ENCODE data around the gene ATP6V1G2. TPM values are rescaled to one million over a fixed set of nuclear protein-coding genes. Genes with fewer than 3 reads are reported as not detected.

Gene ATP6V1G2
- total and polyA plus RNA-seq, 4 donors = 0.28 to 1.5 (median 0.52) TPM

DNA sequence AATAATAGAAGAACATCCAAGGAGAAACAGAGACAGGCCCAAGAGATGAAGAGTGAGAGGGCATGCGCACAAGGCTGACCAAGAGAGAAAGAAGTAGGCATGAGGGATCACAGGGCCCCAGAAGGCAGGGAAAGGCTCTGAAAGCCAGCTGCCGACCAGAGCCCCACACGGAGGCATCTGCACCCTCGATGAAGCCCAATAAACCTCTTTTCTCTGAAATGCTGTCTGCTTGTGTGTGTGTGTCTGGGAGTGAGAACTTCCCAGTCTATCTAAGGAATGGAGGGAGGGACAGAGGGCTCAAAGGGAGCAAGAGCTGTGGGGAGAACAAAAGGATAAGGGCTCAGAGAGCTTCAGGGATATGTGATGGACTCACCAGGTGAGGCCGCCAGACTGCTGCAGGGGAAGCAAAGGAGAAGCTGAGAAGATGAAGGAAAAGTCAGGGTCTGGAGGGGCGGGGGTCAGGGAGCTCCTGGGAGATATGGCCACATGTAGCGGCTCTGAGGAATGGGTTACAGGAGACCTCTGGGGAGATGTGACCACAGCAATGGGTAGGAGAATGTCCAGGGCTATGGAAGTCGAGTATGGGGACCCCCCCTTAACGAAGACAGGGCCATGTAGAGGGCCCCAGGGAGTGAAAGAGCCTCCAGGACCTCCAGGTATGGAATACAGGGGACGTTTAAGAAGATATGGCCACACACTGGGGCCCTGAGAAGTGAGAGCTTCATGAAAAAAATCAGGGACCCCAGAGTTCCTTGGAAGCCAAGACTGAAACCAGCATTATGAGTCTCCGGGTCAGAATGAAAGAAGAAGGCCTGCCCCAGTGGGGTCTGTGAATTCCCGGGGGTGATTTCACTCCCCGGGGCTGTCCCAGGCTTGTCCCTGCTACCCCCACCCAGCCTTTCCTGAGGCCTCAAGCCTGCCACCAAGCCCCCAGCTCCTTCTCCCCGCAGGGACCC, 28.0 kb upstream of the ATP6V1G2 start:
- Histone ChIP-seq H3K4me1 (ENCODE audit: control insufficient read depth in 5 of 5, insufficient read depth in 5 of 5, low read length in 5 of 5) (no peaks in the 10 kb centered on the region), H3K9ac (ENCODE audit: insufficient read depth in 1 of 2, low read length in 2 of 2) (no peak overlapping the region), H3K36me3 (ENCODE audit: control insufficient read depth in 4 of 4, insufficient read depth in 4 of 4, low read length in 4 of 4) (no peaks in the 10 kb centered on the region), H3K9me3 (ENCODE audit: control insufficient read depth in 4 of 4, insufficient read depth in 3 of 4, low read length in 3 of 4) (no peaks in the 10 kb centered on the region), H3K27ac (ENCODE audit: low read depth in 1 of 2, low read length in 1 of 2) (no peak overlapping the region), H3K4me3 (no peak overlapping the region), H3K27me3 (ENCODE audit: control insufficient read depth in 3 of 3, insufficient read depth in 3 of 3, low read length in 2 of 3) (peaks cover 0 to 4% (median 0%) of the 10 kb centered on the region in 3 donors)
- ATAC-seq (ENCODE audit: insufficient read depth, low FRiP score) = no peak
- TF ChIP-seq, protein P1, sequence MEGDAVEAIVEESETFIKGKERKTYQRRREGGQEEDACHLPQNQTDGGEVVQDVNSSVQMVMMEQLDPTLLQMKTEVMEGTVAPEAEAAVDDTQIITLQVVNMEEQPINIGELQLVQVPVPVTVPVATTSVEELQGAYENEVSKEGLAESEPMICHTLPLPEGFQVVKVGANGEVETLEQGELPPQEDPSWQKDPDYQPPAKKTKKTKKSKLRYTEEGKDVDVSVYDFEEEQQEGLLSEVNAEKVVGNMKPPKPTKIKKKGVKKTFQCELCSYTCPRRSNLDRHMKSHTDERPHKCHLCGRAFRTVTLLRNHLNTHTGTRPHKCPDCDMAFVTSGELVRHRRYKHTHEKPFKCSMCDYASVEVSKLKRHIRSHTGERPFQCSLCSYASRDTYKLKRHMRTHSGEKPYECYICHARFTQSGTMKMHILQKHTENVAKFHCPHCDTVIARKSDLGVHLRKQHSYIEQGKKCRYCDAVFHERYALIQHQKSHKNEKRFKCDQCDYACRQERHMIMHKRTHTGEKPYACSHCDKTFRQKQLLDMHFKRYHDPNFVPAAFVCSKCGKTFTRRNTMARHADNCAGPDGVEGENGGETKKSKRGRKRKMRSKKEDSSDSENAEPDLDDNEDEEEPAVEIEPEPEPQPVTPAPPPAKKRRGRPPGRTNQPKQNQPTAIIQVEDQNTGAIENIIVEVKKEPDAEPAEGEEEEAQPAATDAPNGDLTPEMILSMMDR (IDR thresholded peaks at IDR 0.05; ENCODE audit: control extremely low read depth, extremely low read depth) = no peak
- 84 to 89% methylated on average over 14 of the region's 14 CpGs for WGBS, 2 donors
- no peak for DNase-seq

DNA sequence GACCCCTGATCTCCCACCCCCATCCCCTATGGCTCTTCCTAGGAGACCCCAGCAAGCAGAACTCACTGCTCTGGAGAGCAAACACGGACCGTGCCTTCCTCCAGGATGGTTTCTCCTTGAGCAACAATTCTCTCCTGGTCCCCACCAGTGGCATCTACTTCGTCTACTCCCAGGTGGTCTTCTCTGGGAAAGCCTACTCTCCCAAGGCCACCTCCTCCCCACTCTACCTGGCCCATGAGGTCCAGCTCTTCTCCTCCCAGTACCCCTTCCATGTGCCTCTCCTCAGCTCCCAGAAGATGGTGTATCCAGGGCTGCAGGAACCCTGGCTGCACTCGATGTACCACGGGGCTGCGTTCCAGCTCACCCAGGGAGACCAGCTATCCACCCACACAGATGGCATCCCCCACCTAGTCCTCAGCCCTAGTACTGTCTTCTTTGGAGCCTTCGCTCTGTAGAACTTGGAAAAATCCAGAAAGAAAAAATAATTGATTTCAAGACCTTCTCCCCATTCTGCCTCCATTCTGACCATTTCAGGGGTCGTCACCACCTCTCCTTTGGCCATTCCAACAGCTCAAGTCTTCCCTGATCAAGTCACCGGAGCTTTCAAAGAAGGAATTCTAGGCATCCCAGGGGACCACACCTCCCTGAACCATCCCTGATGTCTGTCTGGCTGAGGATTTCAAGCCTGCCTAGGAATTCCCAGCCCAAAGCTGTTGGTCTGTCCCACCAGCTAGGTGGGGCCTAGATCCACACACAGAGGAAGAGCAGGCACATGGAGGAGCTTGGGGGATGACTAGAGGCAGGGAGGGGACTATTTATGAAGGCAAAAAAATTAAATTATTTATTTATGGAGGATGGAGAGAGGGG, 27.1 kb upstream of the ATP6V1G2 start:
- Histone ChIP-seq H3K36me3 (ENCODE audit: control insufficient read depth in 4 of 4, insufficient read depth in 4 of 4, low read length in 4 of 4) (no peaks in the 10 kb centered on the region), H3K4me3 (no peak overlapping the region), H3K27ac (ENCODE audit: low read depth in 1 of 2, low read length in 1 of 2) (no peak overlapping the region), H3K9me3 (ENCODE audit: control insufficient read depth in 4 of 4, insufficient read depth in 3 of 4, low read length in 3 of 4) (no peaks in the 10 kb centered on the region), H3K4me1 (ENCODE audit: control insufficient read depth in 5 of 5, insufficient read depth in 5 of 5, low read length in 5 of 5) (no peaks in the 10 kb centered on the region), H3K9ac (ENCODE audit: insufficient read depth in 1 of 2, low read length in 2 of 2) (no peak overlapping the region), H3K27me3 (ENCODE audit: control insufficient read depth in 3 of 3, insufficient read depth in 3 of 3, low read length in 2 of 3) (peaks cover 0 to 9% (median 0%) of the 10 kb centered on the region in 3 donors)
- WGBS, 2 donors = 93 to 94% methylated on average over 9 of the region's 9 CpGs
- ATAC-seq (ENCODE audit: insufficient read depth, low FRiP score) (no peak), DNase-seq (no peak)
- TF ChIP-seq, protein P1 (IDR thresholded peaks at IDR 0.05; ENCODE audit: control extremely low read depth, extremely low read depth) = no peak

DNA sequence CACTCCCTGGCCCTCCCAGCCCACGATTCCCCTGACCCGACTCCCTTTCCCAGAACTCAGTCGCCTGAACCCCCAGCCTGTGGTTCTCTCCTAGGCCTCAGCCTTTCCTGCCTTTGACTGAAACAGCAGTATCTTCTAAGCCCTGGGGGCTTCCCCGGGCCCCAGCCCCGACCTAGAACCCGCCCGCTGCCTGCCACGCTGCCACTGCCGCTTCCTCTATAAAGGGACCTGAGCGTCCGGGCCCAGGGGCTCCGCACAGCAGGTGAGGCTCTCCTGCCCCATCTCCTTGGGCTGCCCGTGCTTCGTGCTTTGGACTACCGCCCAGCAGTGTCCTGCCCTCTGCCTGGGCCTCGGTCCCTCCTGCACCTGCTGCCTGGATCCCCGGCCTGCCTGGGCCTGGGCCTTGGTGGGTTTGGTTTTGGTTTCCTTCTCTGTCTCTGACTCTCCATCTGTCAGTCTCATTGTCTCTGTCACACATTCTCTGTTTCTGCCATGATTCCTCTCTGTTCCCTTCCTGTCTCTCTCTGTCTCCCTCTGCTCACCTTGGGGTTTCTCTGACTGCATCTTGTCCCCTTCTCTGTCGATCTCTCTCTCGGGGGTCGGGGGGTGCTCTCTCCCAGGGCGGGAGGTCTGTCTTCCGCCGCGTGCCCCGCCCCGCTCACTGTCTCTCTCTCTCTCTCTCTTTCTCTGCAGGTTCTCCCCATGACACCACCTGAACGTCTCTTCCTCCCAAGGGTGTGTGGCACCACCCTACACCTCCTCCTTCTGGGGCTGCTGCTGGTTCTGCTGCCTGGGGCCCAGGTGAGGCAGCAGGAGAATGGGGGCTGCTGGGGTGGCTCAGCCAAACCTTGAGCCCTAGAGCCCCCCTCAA, 25.9 kb upstream of the ATP6V1G2 start, which contains the start of gene LTA:
Gene LTA (plus strand): TSS at position 249 of the 871 bp plus-strand sequence. CDS start 454 bp downstream, at position 703.
- ATAC-seq (ENCODE audit: insufficient read depth, low FRiP score) (no peak), DNase-seq (no peak)
- no peak within 1 kb of the TSS for H3K9ac ChIP-seq (ENCODE audit: insufficient read depth in 1 of 2, low read length in 2 of 2)
- H3K9me3 ChIP-seq (ENCODE audit: control insufficient read depth in 4 of 4, insufficient read depth in 3 of 4, low read length in 3 of 4) = no peaks in the 10 kb centered on the region
- H3K36me3 ChIP-seq (ENCODE audit: control insufficient read depth in 4 of 4, insufficient read depth in 4 of 4, low read length in 4 of 4) = no peaks in the 10 kb centered on the region
- peak within 1 kb of the TSS in 1 of 2 donors; percentile 32 for H3K27ac ChIP-seq (ENCODE audit: low read depth in 1 of 2, low read length in 1 of 2)
- 80 to 89% methylated on average over 27 of the region's 27 CpGs for WGBS, 2 donors
- H3K4me1 ChIP-seq (ENCODE audit: control insufficient read depth in 5 of 5, insufficient read depth in 5 of 5, low read length in 5 of 5) = no peaks in the 10 kb centered on the region
- H3K4me3 ChIP-seq = no peak within 1 kb of the TSS
- TF ChIP-seq, protein P1 (IDR thresholded peaks at IDR 0.05; ENCODE audit: control extremely low read depth, extremely low read depth) = no peak
- peaks cover 0 to 12% (median 0%) of the 10 kb centered on the region in 3 donors for H3K27me3 ChIP-seq (ENCODE audit: control insufficient read depth in 3 of 3, insufficient read depth in 3 of 3, low read length in 2 of 3)

All from lung (tissue), 12 donors.